Measurements from ENCODE around the gene CAND2.
"Not testable (repeated sequence)": the region's sequence is repeated elsewhere in the genome, so short reads cannot be mapped to it uniquely, and the experiment has no call there.

CAND2 gene

DNA sequence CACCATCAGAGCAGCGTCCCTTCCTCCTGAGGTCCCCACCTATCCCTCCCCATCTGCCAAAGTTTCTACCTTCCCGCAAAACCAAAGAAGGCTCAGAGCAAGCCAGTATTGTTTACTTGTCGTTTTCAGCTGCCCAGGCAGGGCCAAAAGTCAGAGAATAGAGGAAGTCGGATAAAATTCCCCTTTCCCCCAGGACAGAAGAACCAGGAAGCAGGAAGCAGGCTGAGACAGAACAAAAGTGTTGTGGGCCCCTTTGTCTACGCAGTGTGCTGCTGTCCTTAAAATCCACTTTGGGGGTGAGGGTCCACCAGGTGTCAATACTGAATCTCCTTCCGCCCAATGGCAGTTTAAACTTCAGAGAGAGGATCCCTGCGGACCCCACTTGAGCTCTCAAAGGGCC is 63.4 kb downstream of the CAND2 start:
- FAIRE-seq = no peak
- no peak for TF ChIP-seq POLR2A (IDR thresholded peaks at IDR 0.05; ENCODE audit: low read depth, low read length)

DNA sequence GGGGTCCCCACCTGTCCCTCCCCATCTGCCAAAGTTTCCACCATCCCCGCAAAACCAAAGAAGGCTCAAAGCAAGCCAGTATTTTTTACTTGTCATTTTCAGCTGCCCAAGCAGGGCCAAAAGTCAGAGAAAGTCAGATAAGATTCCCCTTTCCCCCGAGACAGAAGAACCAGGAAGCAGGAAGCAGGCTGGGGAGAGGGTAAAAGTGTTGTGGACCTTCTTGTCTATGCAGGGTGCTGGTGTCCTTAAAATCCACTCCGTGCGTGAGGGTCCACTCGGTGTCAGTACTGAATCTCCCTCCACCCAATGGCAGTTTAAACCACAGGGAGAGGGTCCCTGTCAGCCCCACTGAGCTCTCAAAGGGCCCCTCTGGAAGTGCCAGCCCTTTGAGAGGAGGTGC is 65.1 kb downstream of the CAND2 start:
- DNase-seq (ENCODE audit: insufficient read length, low spot score) (no peak), FAIRE-seq (no peak)
- TF ChIP-seq POLR2A (IDR thresholded peaks at IDR 0.05; ENCODE audit: low read depth, low read length) = no peak

More for the DNA sequence above, 63.4 kb downstream of the CAND2 start:
- no peak for DNase-seq (ENCODE audit: insufficient read length, low spot score)

- no peak for TF ChIP-seq POLR2A (IDR thresholded peaks at IDR 0.05; ENCODE audit: low read depth, low read length)
- DNase-seq (ENCODE audit: insufficient read length, low spot score) = no peak
- no peak for FAIRE-seq
Observed at GRCh38 chr3:12862387-12862786, 65.9 kb downstream of the CAND2 start.

GRCh38 chr3:12865271-12865670 is 68.8 kb downstream of the CAND2 start:
- TF ChIP-seq POLR2A (IDR thresholded peaks at IDR 0.05; ENCODE audit: low read depth, low read length) = no peak
- no peak for DNase-seq (ENCODE audit: insufficient read length, low spot score)
- FAIRE-seq = no peak

DNA sequence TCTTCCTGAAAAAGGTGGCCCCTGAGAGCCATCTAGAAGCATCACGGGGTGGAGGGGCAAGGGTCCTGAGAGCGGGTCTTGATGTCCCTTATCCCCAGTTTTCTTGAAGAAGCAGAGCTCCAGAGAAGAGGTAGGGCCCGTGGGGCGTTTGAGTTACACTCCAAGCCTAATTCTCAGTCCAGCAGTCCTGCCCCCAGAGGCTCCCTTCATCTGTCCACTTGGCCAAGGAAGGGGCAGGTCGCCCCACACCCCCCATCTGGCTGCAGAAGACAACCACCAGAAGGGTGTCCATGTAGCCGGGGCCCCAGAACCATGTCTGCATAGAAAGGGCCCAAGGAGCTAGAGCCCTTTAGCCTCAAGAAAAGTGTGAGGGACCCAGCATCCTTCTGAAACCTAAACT is 70.4 kb downstream of the CAND2 start:
- no peak for TF ChIP-seq POLR2A (IDR thresholded peaks at IDR 0.05; ENCODE audit: low read depth, low read length)
- no peak for DNase-seq (ENCODE audit: insufficient read length, low spot score)
- no peak for FAIRE-seq

- DNase-seq (ENCODE audit: insufficient read length, low spot score) (peak; percentile 89), FAIRE-seq (peak; percentile 60)
- TF ChIP-seq POLR2A (IDR thresholded peaks at IDR 0.05; ENCODE audit: low read depth, low read length) = no peak
Observed at GRCh38 chr3:12868039-12869034, 71.9 kb downstream of the CAND2 start.

- FAIRE-seq = no peak
- no peak for TF ChIP-seq POLR2A (IDR thresholded peaks at IDR 0.05; ENCODE audit: low read depth, low read length)
- DNase-seq (ENCODE audit: insufficient read length, low spot score) = no peak
Observed at GRCh38 chr3:12869035-12869621, 72.6 kb downstream of the CAND2 start.

- no peak for TF ChIP-seq POLR2A (IDR thresholded peaks at IDR 0.05; ENCODE audit: low read depth, low read length)
- FAIRE-seq = no peak
- DNase-seq (ENCODE audit: insufficient read length, low spot score) = peak; percentile 49
Observed at GRCh38 chr3:12870942-12871341, 74.5 kb downstream of the CAND2 start.

DNA sequence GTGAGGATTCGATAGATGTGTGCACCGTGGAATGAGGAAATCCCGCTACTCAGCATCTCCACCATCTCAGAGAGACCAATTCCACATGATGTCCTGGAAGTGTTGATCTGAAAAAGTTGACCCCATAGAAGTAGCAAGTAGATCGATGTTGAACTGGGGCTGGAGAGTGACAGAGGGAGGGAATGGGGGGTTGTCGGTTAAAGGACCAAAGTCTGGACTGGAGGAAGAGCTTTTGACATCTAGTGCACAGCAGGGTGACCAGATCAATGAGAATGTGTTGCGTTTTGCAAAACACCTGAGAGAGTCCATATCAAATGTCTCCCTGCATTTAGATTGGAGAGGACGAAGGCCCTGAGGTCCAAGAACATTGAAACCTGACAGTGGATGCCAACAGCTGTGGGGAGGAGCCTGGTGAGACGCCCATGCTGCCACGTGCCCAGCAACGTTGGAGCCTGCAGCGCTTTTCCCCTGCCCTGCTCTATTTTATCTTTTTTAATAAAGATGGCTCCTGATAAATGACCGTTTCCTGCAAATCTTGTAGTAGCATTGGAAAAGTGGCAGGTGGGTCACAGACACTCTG is 75.0 kb downstream of the CAND2 start:
- no peak for TF ChIP-seq POLR2A (IDR thresholded peaks at IDR 0.05; ENCODE audit: low read depth, low read length)
- no peak for DNase-seq (ENCODE audit: insufficient read length, low spot score)
- no peak for FAIRE-seq

DNA sequence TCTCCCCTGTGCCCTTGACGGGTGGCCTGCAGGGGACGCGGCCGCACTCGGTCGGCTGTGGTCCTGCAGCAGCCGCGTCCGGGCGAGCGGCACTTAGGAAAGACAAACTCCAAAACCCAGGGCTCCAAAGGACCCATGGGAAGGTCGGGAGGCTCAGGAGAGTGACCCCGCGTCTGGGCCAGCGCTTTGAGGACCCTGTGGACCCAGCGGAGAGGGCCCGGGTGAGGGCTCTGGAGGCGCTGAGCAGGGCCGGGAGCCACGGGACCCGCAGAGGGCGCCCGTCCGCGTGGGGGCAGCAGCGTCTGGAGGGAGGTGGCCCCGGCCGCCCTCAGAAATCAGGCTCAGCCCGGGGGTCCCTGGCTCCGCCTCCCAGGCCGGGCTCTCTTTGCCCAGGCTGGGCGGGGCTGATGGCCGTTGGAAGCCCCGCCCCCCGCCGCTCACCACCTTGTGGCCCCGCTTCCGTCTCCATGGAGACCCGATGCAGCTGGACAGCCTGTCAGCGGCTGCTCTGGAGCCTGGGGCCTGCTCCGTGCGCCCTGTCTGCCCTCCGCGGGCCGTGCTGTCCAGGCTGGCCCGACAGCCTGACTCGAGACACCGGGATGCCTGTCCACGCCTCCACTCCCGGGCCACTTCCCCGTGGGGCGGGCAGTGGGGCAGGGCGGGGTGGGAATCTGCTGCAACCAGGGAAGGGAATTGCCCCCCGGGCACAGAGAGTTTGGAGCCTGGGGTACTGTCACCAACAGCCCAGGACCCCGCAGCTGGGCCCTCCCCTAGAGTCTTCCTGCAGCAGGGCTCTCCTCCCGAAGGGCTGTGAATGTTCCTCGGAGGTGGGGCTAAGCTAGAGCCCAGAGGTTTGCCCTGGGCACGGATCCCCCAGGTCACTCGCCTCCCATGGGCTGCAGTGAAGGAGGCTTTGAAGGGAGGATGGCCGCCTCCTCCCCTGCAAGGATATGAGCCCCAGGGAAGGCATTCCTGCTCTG is 79.7 kb downstream of the CAND2 start:
- DNase-seq (ENCODE audit: insufficient read length, low spot score) = no peak
- no peak for FAIRE-seq

GRCh38 chr3:12877040-12877439 is 80.6 kb downstream of the CAND2 start:
- DNase-seq (ENCODE audit: insufficient read length, low spot score) = no peak
- FAIRE-seq = no peak
- TF ChIP-seq POLR2A (IDR thresholded peaks at IDR 0.05; ENCODE audit: low read depth, low read length) = no peak

More for the DNA sequence above, 79.7 kb downstream of the CAND2 start:
- no peak for TF ChIP-seq POLR2A (IDR thresholded peaks at IDR 0.05; ENCODE audit: low read depth, low read length)

DNA sequence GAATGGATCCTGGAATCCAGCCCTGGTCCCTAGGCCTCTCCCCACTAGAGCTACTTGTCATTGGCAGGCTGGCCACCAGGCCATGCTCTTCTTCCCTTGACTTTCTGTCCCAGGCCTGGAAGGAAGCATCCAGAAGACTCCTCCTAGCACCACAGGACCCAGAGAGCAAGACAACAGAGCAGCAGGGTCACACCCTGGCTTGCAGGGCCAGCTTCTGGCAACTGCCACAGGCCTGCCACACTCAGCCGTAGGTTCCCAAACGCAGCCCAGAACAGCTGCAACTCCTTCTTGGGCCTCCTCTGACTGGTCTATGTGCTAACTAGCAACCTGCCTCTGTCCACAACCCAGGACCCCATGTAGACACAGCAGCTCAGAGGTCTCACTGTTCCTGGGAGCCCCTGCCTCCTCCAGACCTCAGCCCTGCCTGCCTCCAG is 81.7 kb downstream of the CAND2 start:
- FAIRE-seq (no peak), DNase-seq (ENCODE audit: insufficient read length, low spot score) (no peak)
- TF ChIP-seq POLR2A (IDR thresholded peaks at IDR 0.05; ENCODE audit: low read depth, low read length) = no peak

GRCh38 chr3:12878758-12879157 is 82.3 kb downstream of the CAND2 start:
- FAIRE-seq; DNase-seq (ENCODE audit: insufficient read length, low spot score): not testable (repeated sequence)

Measured in H54 (cell line).